GM19324 (cell line): ENCODE results near the gene ARL15.

ENCODE experiments used
- ATAC-seq: cut with Tn5 transposase; IDR thresholded peaks from one replicate; pipeline ENCODE4 v1.9.1; 2021; ENCODE audit warnings: mild to moderate bottlenecking, moderate library complexity; ENCODE audit not compliant: unreplicated experiment, low FRiP score

ARL15 gene

DNA sequence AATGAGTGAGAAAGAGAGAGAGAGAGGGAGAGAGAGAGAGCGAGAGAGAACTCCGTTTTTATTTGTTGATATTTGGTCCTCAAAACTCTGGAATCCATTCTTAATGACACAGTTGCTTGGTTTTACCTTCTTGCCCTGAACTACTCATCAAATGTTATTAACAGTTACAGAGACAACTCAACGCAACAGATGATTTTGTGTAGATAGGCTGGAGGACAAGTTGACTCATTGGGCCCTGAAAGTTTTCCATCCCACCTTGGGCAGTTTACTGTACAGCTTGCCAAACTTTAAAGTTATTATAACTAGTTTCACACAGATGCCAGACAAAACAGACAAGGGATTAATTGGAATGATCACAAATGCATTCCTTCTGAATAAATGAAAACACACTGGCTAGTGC lies 339.9 kb downstream of the ARL15 start:
- ATAC-seq: no peak

DNA sequence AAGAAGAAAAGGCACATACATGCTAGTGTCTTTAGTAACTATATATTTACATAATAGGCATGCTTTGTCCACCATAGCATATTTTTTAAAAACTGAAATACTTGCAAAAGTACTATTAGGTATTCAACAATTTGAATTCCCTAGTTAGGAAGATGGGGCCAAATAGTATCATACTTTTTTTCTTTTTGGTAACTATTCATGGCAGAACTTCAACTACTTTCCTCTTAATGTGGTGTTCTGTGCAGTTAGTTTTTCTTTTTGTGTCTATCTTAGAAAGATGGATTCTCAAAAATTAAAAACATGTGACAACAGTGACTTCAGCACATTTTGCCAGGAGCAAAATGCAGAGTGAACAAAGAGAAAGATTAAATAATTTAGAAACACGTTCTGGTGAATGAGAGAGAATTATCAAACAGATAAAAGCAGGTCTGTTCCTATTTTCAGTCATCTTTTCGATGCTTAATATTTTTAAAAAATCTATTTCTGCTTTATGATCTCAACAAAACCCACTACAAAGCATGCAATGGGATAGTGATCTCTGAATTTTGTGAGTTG lies 341.1 kb downstream of the ARL15 start:
- ATAC-seq: no peak

DNA sequence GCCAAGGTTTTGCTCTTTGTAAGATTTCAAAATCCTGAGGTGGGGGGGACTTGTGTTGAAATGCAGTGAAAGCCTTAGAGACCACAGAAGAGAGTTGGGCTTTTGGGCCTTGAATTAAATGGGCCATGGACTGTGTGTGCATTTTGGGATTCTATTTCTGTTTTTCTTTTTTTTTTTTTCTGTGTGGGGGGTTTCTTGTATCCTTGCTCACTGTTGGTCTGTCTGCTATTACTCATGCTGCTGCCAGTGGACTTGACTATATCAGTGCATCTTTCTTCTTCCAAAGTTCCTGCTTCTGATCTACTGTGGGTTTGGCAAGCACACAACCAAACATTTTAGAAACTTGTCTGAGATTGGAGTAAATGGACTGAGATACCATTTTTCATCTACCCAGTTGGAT lies 344.9 kb downstream of the ARL15 start:
- no peak for ATAC-seq

DNA sequence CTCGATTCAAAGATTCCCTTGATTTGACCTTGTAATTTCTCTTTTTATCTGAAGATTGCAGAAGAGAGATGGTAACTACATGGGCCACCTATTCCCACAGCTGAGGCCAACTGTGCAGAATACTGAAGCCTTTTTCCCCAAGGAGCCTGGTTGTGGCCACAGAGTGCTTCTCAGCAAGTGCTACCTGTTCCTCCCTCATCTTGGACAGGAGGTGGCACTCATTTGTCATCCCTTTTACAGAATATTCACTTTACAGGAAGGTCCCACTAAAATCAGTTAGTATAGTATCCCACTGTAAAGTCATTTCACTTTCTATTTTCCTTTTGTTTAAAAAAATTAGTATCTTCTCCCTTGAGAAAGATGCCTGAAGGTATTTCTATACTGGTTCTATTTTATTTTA lies 346.4 kb downstream of the ARL15 start:
- ATAC-seq: no peak

DNA sequence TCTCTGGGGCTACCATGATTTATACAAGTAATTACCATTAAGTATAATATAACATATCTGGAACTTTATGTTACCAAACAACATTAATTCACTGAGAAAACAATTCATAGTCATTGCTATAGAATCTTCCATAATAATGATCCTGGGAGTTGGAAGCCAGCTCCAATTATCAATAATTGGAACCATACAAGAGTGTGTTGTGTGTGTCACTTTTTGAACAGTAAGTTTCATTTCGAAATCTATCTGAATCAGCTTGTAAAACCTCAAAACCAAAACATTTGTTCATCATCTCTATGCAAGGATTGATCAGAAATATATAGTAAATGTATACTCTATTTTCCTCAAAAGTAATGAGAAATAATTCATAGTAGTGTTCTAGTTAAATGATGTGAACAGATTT lies 348.1 kb downstream of the ARL15 start:
- no peak for ATAC-seq

DNA sequence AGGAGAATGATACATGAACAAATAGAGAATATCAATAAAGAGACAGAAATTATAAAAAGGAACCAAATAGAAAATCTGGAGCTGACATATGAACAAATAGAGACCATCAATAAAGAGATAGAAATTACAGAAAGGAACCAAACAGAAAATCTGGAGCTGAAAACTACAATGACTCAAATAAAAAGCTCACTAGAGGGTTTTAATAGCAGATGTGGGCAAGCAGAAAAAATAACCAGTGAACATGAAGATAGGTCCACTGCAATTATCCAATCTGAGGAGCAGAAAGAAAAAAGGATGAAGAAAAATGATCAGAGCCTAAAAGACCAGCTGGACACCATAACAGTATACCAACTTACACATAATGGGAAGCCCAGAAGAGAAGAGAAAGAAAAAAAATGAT lies 353.7 kb downstream of the ARL15 start:
- no peak for ATAC-seq

DNA sequence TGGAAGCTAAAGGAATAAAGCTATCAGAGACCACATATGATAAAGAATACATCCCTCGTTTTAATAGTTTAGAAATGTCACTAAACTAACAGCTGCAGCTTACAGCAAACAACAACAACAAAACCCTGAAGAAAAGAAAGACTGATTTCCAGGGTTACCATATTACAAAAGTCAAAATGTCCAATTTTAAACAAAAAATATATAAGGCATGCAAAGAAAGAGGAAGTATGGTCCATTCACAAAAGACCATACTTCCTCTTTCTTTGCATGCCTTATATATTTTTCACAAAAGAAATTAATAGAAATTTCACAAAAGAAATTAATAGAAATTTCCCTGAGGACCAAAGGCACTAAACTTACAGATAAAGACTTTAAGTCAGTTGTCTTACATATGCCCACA lies 354.2 kb downstream of the ARL15 start:
- ATAC-seq: no peak

DNA sequence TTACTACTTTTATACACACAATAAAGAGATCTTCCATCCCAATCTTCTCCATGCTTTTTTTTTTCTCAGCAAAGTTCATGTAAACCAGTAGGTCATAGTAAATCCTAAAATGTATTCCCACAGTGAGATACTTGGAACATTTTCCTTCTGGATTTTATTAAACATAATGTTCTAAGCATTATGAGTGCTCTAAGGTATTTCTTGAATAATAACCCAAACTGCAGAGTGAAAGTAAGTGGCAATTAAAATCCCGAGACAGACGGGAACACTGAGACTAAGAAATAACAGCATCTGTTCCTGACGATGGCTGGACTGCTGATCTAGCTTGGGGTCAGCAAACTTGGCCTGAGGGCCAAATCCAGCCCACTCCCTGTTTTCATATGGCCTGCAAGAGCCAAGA lies 359.8 kb downstream of the ARL15 start:
- no peak for ATAC-seq

DNA sequence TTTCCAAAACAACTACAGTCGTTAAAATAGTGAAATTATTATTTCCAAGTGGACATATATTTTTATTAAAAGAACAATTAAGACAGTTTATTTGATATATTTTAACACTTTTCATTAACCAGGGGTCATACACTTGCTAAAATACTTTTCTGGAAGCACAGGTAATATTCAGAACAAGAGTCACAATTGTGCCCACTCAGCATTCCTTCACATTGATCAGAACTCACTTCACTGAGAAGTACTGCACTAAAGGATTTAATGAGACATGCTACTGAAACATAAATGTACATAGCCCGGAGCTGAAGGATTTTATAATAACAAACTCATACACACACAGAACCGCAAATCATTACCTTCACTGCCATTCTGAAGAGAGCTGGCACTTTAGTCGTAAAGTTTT lies 361.8 kb downstream of the ARL15 start:
- ATAC-seq: no peak

DNA sequence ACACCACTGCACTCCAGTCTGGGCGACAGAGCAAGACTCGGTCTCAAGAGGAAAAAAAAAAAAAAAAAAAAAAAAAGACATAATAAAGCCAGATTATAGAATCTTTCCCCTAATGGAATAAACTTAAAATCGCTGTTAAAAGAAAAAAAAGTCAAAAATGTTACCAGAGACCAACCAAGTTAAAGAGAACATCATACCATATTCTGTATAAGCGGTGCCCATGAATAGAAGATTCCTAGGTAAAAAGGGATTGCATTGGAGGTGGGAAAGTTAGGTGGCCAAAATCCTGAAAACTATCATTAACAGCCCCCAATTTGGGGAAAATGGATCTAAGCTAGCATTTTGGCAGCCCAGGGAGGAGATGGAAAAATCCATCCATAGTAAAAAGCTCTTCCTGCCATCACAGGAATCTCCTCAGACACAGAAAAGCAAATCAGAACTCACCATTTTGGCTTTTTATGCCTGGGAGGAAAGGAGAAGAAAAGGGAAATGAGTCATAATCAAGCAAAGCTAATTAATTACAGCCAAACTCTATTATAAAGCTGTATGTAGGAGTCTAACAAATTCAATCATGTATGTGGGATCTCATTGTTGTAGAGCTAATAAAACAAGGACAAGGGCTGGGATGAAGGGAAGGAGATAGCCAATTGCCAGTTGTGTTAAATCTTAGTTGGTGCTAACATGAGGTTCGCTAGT lies 363.8 kb downstream of the ARL15 start:
- no peak for ATAC-seq

DNA sequence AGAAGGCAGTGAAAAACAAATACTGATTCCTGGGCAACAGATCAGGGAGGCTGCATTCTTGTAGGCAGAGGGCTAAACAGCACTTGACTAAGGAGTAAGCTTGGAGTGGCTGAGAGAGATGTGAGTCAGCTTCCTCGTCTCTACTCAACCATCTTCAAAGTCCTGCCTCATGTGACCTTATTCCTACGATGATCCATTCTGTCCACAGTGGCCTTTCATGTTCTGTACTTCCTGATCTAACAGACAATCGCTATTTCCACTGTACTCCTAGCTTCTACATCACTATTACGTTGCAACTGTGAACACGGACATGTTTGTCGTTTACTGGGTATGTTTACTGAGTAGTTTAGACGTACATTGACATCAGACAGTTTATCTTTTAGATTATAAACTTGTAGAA lies 365.4 kb downstream of the ARL15 start:
- ATAC-seq: no peak

DNA sequence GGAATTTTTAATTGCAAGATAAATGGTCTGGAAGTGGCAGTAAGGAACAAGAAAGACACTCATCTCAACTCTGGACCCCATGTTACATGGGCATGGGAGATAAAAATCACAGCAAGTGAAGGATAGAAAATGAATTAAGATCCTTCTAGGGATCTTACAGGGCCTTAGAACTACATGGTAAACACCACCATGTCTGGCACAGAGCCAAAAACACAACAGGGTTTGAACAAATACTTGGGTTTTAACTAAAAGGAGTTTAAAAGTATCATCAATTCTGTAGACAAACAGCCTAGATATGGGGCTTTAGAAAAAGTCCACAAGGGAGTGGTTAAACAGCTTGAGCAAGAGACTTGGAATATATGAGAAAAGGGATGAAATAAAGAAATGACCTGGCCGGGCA lies 366.4 kb downstream of the ARL15 start:
- no peak for ATAC-seq

DNA sequence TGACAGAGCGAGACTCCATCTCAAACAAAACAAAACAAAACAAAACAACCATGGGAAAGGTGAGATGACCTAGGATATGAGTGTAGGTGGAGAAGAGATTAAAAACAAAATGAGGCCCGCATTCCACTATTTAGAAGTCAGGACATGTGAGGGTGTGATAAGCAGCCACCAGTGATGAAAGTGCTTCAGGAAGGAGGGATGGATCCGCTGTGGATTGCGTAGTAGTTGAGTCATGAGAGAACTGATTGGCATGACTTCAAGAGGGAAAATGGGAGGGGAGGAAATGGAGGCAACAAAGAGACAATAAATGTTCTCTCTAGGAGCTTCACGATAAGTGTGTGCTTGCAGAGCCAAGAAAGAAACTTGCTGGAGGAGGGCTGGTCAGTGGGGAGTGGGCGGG lies 367.6 kb downstream of the ARL15 start:
- no peak for ATAC-seq

DNA sequence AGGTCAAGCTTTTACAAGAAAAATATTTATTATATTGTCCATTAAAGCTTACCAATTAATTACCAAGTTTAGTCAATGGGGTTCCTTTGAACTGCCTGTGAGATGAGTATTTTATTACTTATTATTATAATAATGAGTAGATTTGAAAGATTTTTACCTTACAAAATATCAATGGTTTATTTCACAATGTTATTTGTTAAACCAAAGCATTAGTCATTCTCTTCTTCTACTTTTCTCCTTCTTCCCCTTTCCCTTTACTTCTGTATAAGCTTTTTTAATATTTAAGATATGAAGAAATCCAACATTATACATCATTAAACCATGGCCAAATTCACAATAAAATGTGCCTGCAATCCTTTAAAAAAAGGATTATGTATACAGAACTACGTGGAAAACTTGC lies 369.5 kb downstream of the ARL15 start:
- ATAC-seq: no peak

DNA sequence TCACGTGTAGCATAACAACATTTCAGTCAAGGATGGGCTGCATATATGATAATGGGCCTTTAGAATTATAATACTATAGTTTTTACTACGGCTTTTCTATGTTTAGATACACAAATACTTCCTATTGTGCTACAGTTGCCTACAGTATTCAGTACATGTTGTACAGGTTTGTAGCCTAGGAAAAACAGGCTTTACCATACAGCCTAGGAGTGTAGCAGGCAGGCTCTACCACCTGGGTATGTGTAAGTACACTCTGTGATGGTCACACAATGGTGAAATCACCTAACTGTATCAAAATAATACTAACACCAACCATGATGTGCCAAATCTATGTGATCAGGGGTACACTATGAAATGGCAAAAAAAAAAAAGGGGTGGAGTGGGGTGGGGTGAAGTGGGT lies 372.9 kb downstream of the ARL15 start:
- no peak for ATAC-seq

DNA sequence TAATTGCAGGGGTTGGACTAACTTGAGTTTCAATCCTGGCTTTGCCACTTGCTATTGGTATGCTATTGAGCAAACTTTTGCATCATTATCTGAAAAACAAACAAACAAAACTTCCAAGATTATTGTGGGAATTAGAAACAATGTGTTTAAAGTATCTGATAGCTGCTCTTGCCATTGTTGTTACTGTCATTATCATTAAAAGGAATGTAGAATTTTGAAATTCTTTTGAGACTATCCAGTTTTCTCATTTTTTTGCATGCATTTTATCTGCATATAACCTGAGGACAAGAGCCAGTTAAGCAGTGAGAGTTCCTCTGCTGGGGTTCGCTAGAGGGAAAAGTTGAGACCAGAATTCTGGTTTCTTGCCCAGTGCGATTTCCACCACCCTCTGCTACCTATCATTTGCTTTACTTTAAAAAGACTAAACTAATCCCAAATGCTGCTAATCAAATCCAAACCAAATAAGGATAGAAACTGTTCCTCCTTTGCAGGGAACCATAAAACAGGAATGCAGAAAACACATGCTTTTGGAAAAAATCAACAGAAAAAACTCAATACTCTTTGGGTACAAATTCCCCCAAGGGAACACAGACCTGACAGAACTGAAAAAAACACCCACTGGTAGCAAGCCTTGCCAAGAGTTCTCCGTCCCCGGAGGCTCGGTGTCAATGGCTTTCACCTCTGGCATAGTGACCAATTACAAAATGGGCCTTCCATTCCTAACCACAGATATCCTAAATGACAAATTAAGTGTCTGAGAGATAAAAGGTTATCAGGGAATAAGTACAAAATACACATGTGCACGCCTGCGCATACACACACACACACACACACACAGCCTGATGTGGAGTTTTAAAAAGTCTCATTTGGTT lies 373.7 kb downstream of the ARL15 start:
- no peak for ATAC-seq

DNA sequence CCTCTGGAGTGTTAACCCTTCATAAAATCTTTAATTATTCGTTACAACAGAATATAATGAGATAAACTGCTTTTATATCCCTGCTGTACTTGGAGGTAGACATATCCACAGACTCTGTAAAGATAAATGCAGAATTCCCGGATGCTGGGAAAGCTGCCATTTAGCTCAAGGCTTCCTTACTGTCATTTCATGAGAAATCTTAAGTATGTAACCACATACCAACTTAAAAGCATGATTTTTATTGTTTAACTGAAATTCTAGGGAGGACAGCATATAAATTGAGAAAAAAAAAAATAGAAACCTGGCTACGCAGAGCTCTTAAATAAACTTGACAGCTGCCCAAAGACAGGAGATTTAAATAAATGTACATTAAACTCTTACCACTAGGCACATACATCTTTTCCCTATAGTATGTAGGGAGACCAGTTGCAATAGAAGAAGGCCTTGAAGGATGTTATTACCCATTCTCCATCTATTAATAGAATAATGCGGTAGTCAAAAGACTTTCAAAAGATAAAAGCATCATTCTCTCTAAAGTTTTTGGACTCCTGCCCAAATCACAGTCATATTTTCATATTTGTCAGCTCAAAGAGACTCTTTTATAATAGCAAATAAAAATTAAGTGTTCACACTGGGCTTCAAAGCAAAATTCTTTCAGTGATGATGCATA lies 376.1 kb downstream of the ARL15 start:
- no peak for ATAC-seq

DNA sequence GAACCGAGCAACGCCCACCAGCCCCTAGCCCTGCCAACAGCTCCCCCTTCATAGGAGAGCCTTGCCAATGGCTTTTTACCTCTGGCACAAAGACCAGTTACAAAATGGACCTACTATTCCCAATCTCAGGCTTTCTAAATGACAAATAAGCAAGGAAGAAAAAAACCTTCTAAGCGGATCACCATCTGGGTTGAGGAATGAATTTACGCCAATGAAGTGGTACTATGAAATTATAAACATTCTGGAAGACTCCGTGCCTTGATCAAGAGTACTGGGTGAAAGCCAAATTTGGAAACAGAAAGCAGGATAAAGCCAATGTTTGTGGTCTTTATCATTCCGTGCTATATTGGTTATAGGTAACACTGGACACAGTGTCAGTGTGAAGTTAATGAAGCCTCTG lies 378.0 kb downstream of the ARL15 start:
- no peak for ATAC-seq

DNA sequence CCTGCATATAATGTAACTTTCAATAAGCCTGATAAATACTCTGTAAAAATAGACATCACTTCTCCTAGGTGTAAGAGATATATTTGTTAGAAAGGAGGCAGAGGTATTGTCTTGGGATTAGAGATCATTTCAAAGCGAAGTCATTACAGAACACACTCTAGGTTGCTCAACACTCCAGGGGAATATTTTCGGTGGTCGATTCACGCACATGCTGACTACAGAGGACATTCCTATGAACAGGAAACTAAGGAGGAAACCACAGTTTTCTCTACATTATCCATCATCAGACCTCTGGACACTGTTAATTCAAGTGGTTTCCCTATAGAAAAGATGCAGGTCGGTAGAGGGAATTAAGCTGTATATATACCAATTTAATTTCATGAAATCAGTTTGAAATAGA lies 379.9 kb downstream of the ARL15 start:
- ATAC-seq: no peak

DNA sequence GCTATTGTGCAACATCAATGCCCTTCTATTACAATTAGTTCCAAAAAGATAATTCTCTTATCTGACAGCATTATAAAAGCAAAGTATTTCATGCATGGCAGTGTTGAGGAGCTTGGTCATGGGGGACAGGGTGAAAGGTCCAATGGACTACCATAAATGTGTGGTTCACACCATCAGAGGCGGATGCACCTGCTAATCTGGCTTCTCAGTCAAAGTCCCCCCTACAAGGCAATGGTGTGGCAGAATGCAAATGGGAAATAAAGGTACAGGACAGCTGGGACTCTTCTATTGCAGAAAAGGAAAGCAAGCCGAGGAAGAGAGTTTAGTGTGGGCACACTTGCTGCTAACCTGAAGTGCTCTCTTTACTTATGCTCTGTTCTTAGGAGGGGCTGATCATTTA lies 380.8 kb downstream of the ARL15 start:
- ATAC-seq: peak; percentile 51

DNA sequence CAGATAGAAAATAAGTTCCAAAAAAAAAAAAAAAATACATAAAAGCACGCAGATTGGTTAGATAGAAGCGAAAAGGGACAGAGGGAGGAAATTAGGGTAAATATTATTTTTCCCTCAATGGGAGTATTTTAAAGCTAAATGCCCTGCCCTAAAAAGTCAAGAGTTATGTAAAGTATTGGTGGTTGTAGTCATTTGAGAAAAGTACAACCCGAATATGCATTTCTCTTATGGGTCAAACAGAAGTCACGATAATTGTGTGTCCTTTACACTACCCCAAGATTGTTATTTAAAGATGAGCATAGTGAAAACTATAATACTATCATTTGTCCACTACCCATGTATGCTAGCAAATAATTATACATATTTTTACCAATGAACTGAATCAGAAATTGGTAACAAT lies 381.2 kb downstream of the ARL15 start:
- no peak for ATAC-seq
